ENCODE measurements around the gene MLH3.

MLH3 gene

DNA sequence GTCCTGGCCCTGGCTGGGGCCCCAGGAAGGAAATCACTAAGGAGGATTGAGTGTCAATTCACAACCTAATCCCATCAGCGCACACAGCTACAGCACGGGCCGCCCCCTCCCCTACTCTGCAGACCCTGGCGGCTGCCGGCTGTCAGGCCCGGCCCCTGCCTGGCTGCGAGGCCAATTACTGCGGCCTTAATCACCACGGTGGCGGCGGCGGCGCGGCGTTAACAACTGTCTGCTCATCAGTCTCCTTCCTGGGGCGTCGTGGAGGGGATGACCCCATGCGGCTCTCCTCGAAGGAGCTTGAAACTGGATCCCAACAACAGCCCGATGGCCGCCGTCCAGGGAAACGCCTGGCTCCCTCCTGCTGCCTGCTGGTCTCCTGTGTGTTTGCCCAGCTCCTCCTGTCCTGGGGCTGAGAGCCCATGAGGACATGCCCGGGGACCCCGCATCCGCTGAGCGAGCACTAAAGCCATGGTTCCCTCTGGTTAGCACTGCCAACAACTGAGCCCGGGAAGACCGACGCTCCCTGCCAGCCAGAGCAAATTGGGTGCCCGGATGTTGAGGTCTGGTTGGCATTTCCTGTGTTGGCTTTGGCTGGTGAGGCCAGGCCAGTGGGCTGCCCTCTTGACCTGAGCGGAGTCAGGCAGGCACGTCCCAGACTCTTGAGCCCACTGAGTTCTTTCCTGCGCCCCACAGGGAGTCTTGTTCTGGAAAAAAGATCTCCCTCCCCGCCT lies 70.4 kb downstream of the MLH3 start:
- H3K4me3 ChIP-seq (ENCODE audit: insufficient read depth, low read depth, low read length, poor library complexity, severe bottlenecking): no peak overlapping the region
- no peaks in the 10 kb centered on the region for H3K36me3 ChIP-seq (ENCODE audit: control insufficient read depth, insufficient read depth, low read length)
- DNase-seq: no peak
- no peaks in the 10 kb centered on the region for H3K9me3 ChIP-seq (ENCODE audit: control insufficient read depth, low read length)
- H3K27me3 ChIP-seq (replicated peaks; ENCODE audit: control insufficient read depth, insufficient read depth, low read length, poor library complexity, severe bottlenecking): no peaks in the 10 kb centered on the region
- no peak overlapping the region for H3K27ac ChIP-seq (ENCODE audit: insufficient read depth, low read length, poor library complexity, severe bottlenecking)
- H3K4me1 ChIP-seq (ENCODE audit: control insufficient read depth, insufficient read depth, low read length, poor library complexity, severe bottlenecking): no peaks in the 10 kb centered on the region

DNA sequence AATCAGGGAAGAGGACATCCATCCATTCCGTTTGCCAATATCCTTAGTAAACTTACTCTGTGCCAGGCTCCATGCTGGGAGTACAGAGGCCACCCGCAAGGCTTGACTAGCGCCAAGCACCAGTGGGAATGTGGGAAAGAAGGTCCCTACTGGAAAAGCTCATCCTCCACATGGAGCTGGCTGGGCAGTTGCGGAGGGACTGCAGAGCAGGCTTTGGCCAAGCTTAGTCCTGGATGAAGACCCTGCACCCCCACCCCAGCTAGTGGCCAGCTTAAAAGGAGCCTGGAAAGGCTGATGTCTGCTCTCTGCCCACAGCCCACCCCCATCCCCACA lies 70.9 kb downstream of the MLH3 start:
- Histone ChIP-seq H3K27me3 (replicated peaks; ENCODE audit: control insufficient read depth, insufficient read depth, low read length, poor library complexity, severe bottlenecking) (no peaks in the 10 kb centered on the region), H3K36me3 (ENCODE audit: control insufficient read depth, insufficient read depth, low read length) (no peaks in the 10 kb centered on the region), H3K4me1 (ENCODE audit: control insufficient read depth, insufficient read depth, low read length, poor library complexity, severe bottlenecking) (no peaks in the 10 kb centered on the region), H3K4me3 (ENCODE audit: insufficient read depth, low read depth, low read length, poor library complexity, severe bottlenecking) (no peak overlapping the region), H3K27ac (ENCODE audit: insufficient read depth, low read length, poor library complexity, severe bottlenecking) (no peak overlapping the region), H3K9me3 (ENCODE audit: control insufficient read depth, low read length) (no peaks in the 10 kb centered on the region)
- DNase-seq: no peak

DNA sequence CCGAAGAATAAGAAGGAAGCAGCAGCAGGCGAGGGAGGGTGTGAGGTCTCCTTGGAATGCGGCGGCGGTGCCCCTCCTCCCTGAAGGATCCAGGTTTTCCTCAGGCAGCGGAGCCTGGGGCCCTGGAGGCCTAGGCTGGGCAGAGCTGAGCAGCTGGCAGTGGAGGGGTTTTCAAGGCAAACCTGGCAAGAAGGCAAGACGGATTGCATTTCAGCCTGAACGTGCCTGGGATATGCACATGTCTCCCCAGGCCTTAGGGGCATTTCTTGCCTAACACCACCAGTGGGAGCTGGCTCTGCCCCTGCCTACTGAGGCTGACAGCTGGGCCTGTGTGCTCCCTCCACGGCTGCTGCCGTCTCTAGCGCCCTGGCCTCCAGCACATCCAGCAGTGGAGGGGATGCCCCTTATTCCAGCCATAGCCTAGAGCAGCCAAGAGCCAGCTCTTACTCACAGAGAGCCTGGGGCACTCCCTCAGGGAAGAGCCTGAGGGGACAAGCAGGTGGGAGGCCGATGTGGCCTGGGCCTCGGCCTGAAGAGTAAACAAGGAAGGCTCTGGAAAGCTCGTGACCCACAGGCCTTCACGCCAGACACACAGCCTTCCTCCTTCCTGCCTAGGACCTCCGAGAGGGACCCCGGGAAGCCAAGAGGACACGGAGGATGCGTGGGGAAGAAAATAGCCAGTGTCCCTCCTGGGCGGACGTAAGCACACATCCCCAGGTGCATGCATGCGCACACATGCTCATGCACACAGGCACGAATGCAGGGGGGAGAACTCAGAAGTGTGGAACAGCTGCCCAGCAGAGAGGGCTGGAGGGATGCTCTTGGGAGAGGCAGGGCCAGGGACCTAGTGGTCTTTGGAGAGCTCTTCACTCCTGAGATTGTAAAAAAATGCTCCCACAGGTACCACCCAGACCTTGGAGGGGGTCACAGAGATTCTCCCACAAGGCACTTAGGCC lies 71.5 kb downstream of the MLH3 start:
- Histone ChIP-seq H3K4me1 (ENCODE audit: control insufficient read depth, insufficient read depth, low read length, poor library complexity, severe bottlenecking) (no peaks in the 10 kb centered on the region), H3K4me3 (ENCODE audit: insufficient read depth, low read depth, low read length, poor library complexity, severe bottlenecking) (no peak overlapping the region), H3K36me3 (ENCODE audit: control insufficient read depth, insufficient read depth, low read length) (no peaks in the 10 kb centered on the region), H3K27me3 (replicated peaks; ENCODE audit: control insufficient read depth, insufficient read depth, low read length, poor library complexity, severe bottlenecking) (no peaks in the 10 kb centered on the region), H3K9me3 (ENCODE audit: control insufficient read depth, low read length) (no peaks in the 10 kb centered on the region), H3K27ac (ENCODE audit: insufficient read depth, low read length, poor library complexity, severe bottlenecking) (no peak overlapping the region)
- no peak for DNase-seq

DNA sequence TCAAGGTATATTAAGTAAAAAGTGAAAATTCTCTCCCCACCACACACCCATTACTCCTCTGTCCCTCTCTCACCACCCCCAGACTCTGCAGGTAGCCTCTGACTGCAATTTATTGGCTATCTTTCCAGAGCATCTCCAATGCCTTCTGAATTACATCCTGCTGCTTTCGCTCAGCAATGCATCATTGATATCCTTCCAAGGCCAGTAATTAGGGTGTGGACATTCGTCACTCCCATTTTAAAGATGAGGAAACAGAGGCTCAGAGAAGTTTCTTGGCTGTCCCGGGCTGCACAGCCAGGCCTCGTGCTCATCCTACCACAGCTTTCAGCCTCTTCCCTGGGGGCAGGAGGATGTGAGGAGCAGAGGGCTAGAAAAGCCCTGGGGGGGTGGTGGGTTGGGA lies 72.2 kb downstream of the MLH3 start:
- no peaks in the 10 kb centered on the region for H3K4me1 ChIP-seq (ENCODE audit: control insufficient read depth, insufficient read depth, low read length, poor library complexity, severe bottlenecking)
- DNase-seq: no peak
- no peak overlapping the region for H3K4me3 ChIP-seq (ENCODE audit: insufficient read depth, low read depth, low read length, poor library complexity, severe bottlenecking)
- H3K36me3 ChIP-seq (ENCODE audit: control insufficient read depth, insufficient read depth, low read length): no peaks in the 10 kb centered on the region
- H3K9me3 ChIP-seq (ENCODE audit: control insufficient read depth, low read length): no peaks in the 10 kb centered on the region
- H3K27me3 ChIP-seq (replicated peaks; ENCODE audit: control insufficient read depth, insufficient read depth, low read length, poor library complexity, severe bottlenecking): no peaks in the 10 kb centered on the region
- H3K27ac ChIP-seq (ENCODE audit: insufficient read depth, low read length, poor library complexity, severe bottlenecking): no peak overlapping the region

DNA sequence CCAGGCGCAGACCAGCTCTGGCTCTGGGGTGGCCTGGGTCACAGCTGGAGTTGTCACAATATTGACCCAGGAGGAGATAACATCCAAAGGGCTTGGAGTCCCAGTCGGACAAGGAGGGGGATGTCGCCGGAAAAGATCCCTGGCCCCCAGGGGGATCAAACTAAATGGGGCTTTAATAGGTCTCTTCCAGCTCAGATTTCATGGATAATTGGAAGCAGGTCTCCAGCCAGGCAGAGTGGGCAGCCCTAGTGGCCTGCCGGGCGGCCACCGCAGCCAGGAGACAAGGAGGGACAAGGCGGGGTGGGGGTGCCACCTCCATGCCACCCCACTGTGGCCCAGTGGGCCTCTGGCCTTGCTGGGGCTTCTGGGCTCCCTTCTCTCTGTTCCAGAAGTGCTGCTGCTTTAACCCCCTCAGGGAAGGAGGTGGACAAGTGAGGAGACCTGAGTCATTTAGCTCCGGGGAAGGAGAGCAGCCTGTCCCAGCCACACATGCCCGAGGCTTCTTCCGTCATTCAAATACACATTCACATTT lies 72.8 kb downstream of the MLH3 start:
- H3K9me3 ChIP-seq (ENCODE audit: control insufficient read depth, low read length): no peaks in the 10 kb centered on the region
- H3K4me3 ChIP-seq (ENCODE audit: insufficient read depth, low read depth, low read length, poor library complexity, severe bottlenecking): no peak overlapping the region
- H3K27me3 ChIP-seq (replicated peaks; ENCODE audit: control insufficient read depth, insufficient read depth, low read length, poor library complexity, severe bottlenecking): no peaks in the 10 kb centered on the region
- no peaks in the 10 kb centered on the region for H3K36me3 ChIP-seq (ENCODE audit: control insufficient read depth, insufficient read depth, low read length)
- no peak for DNase-seq
- H3K27ac ChIP-seq (ENCODE audit: insufficient read depth, low read length, poor library complexity, severe bottlenecking): no peak overlapping the region
- H3K4me1 ChIP-seq (ENCODE audit: control insufficient read depth, insufficient read depth, low read length, poor library complexity, severe bottlenecking): no peaks in the 10 kb centered on the region

DNA sequence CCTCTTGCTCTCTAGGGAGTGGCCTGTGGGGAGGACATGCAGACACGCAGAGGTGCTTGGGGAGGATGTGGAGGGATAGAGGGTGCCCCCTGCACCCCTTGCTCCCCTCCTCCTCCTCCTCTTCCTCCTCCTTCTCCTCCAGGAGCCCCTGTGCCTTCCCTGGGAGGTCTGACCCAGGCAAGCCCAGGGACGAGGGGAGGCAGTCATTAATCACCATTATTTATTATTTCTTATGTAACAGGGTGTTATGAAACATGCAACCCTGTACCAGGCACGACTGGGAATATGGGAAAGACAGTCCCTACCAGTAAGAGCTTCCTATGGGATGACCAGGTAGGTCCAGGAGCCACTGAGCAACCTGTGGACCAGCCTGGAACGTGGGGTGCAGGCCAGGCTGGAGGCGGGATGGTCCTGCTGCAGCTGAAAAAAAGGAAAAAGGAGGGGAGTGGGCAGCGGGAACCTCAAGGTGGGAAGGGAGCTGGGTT lies 73.3 kb downstream of the MLH3 start:
- Histone ChIP-seq H3K9me3 (ENCODE audit: control insufficient read depth, low read length) (no peaks in the 10 kb centered on the region), H3K27me3 (replicated peaks; ENCODE audit: control insufficient read depth, insufficient read depth, low read length, poor library complexity, severe bottlenecking) (no peaks in the 10 kb centered on the region), H3K27ac (ENCODE audit: insufficient read depth, low read length, poor library complexity, severe bottlenecking) (no peak overlapping the region), H3K4me1 (ENCODE audit: control insufficient read depth, insufficient read depth, low read length, poor library complexity, severe bottlenecking) (no peaks in the 10 kb centered on the region), H3K4me3 (ENCODE audit: insufficient read depth, low read depth, low read length, poor library complexity, severe bottlenecking) (no peak overlapping the region), H3K36me3 (ENCODE audit: control insufficient read depth, insufficient read depth, low read length) (no peaks in the 10 kb centered on the region)
- no peak for DNase-seq

DNA sequence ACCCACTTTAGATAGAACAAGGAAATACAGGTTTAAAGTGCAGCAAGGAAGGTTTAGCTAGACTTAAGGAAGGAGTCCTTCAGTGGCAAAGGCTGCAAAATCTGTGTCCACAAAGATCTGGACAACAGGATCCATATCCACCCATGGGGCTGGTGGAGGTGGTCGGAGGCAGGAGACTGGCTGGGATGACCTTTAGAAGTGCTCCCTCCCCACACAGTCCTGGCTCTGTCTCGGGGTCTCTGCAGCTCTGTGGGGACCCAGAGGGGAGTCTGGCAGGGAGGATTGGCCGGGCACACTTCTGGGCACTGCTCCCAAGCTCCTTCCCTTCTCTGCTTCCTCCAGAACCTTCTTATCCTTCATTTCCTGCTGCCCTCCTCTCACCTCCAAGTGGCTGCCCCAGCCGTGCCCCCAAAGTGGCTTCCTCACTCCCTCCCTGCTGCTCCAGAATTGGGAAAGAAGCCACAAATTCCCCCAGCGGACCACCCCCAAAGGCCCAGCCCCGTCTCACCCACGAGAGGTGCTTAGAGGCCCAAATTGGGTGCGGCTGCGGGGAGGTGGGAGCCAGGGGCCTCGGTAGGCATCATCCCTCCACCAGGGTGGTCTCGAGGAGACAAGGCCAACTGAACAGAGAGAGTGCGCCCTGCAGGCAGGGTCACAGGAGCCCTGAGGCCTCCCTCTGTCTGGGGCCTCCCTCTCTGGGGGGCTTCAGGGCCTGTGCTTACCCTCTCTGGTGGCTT lies 73.9 kb downstream of the MLH3 start:
- no peak overlapping the region for H3K4me3 ChIP-seq (ENCODE audit: insufficient read depth, low read depth, low read length, poor library complexity, severe bottlenecking)
- H3K9me3 ChIP-seq (ENCODE audit: control insufficient read depth, low read length): no peaks in the 10 kb centered on the region
- H3K36me3 ChIP-seq (ENCODE audit: control insufficient read depth, insufficient read depth, low read length): no peaks in the 10 kb centered on the region
- no peak for DNase-seq
- H3K27ac ChIP-seq (ENCODE audit: insufficient read depth, low read length, poor library complexity, severe bottlenecking): no peak overlapping the region
- H3K27me3 ChIP-seq (replicated peaks; ENCODE audit: control insufficient read depth, insufficient read depth, low read length, poor library complexity, severe bottlenecking): no peaks in the 10 kb centered on the region
- no peaks in the 10 kb centered on the region for H3K4me1 ChIP-seq (ENCODE audit: control insufficient read depth, insufficient read depth, low read length, poor library complexity, severe bottlenecking)

DNA sequence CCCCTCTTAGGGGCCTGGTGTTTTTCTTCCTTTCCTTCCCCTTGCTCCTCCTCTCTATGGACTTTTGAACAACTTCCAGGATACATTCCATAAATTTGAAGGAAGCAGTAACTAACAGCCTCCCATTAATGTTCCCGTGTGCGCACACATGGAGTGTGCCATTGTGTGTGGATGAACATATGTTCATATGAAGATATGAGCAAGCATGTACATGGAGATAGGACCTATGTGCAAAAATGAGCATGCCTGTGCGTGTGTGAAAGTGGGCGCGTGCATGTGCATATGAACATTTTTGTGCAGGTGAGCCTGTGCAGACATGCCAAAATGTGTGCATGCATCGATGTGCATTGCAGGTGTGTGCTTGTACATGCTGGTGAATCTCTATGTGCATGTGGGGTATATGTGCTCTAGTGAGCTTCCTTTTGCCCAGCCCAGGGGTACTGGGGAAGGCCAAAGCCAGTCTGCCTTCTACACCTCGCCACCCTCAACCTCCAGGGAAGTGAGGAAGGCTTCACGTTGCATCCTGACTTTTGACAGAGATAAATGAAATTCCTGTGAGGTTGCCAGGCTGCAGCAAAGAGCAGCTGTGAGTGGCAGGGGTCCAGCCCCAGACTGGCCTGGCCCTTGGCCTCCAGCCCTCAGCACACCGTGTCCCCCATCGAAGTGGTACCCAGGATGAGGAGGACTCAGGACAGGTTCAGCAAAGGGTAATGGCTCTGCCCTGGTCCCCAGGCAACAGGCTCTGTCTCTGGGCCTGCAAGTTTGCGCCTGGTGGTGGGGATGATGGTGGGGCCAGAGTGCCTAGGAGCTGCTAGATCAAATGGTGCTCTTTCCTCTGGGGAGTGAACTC lies 74.8 kb downstream of the MLH3 start:
- Histone ChIP-seq H3K4me3 (ENCODE audit: insufficient read depth, low read depth, low read length, poor library complexity, severe bottlenecking) (no peak overlapping the region), H3K4me1 (ENCODE audit: control insufficient read depth, insufficient read depth, low read length, poor library complexity, severe bottlenecking) (no peaks in the 10 kb centered on the region)

DNA sequence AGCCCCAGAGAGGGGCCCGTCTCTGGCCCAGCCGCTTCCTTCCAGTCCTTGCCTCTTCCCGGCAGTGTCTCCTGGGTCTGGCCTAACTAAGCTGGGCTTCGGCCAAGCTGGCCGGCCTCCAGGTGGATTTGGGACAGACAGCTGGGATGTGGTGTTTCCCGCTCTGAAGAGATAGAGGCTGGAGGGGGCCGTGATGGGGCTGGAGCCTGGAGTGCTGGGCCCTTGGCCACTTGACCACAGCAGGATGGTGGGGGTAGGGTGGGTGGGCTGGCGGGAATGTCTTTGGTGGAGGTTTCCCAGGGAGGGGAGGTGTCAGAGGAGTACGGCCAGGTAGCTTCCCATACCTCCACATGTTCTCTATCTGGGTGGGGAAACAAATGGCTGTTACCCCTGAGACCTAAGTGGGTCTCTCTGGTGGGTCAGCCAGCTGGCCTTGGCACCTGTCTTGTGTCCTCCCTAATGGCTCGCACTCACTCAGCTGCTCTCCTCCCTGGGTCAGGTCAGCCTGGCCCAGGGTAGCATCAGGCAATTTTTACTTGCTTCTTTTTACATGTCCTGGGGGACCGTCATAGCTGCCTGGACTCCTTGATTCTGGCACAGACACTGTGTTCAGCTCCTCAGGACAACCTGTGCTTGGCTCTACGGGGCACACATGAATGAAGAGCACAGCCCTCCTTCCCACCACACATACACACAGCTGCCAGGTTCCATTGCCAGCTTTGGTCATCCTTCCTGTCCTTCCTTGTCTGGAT lies 76.0 kb downstream of the MLH3 start:
- no peaks in the 10 kb centered on the region for H3K4me1 ChIP-seq (ENCODE audit: control insufficient read depth, insufficient read depth, low read length, poor library complexity, severe bottlenecking)
- H3K36me3 ChIP-seq (ENCODE audit: control insufficient read depth, insufficient read depth, low read length): no peaks in the 10 kb centered on the region
- H3K27ac ChIP-seq (ENCODE audit: insufficient read depth, low read length, poor library complexity, severe bottlenecking): no peak overlapping the region
- H3K4me3 ChIP-seq (ENCODE audit: insufficient read depth, low read depth, low read length, poor library complexity, severe bottlenecking): no peak overlapping the region
- no peaks in the 10 kb centered on the region for H3K27me3 ChIP-seq (replicated peaks; ENCODE audit: control insufficient read depth, insufficient read depth, low read length, poor library complexity, severe bottlenecking)
- DNase-seq: no peak
- H3K9me3 ChIP-seq (ENCODE audit: control insufficient read depth, low read length): no peaks in the 10 kb centered on the region

More for the DNA sequence above, 74.8 kb downstream of the MLH3 start:
- no peaks in the 10 kb centered on the region for H3K36me3 ChIP-seq (ENCODE audit: control insufficient read depth, insufficient read depth, low read length)
- no peak for DNase-seq
- no peaks in the 10 kb centered on the region for H3K27me3 ChIP-seq (replicated peaks; ENCODE audit: control insufficient read depth, insufficient read depth, low read length, poor library complexity, severe bottlenecking)
- H3K27ac ChIP-seq (ENCODE audit: insufficient read depth, low read length, poor library complexity, severe bottlenecking): no peak overlapping the region
- no peaks in the 10 kb centered on the region for H3K9me3 ChIP-seq (ENCODE audit: control insufficient read depth, low read length)

All from effector memory CD4-positive, alpha-beta T cell (primary cell).